Pulmonary artery endothelial cell (primary cell): Measurements from ENCODE around the gene PASK. TPM values are rescaled to one million over a fixed set of nuclear protein-coding genes. Genes with fewer than 3 reads are reported as not detected.
"Not testable (repeated sequence)": the region's sequence is repeated elsewhere in the genome, so short reads cannot be mapped to it uniquely, and the experiment has no call there.

ENCODE experiments used
- DNase-seq: peaks from one replicate; pipeline ENCODE4 v3.0.0-alpha.2; 2011; ENCODE audit warnings: low read depth, low spot score
- total RNA-seq: library from RNA; depleted of rRNA; stranded (reverse); fragments of >200 nt; gene quantifications from 2 replicates; pipeline ENCODE4 v1.2.3, GENCODE V29; 2014

PASK gene
- total RNA-seq: 5.5 and 10.5 TPM in 2 replicates

DNA sequence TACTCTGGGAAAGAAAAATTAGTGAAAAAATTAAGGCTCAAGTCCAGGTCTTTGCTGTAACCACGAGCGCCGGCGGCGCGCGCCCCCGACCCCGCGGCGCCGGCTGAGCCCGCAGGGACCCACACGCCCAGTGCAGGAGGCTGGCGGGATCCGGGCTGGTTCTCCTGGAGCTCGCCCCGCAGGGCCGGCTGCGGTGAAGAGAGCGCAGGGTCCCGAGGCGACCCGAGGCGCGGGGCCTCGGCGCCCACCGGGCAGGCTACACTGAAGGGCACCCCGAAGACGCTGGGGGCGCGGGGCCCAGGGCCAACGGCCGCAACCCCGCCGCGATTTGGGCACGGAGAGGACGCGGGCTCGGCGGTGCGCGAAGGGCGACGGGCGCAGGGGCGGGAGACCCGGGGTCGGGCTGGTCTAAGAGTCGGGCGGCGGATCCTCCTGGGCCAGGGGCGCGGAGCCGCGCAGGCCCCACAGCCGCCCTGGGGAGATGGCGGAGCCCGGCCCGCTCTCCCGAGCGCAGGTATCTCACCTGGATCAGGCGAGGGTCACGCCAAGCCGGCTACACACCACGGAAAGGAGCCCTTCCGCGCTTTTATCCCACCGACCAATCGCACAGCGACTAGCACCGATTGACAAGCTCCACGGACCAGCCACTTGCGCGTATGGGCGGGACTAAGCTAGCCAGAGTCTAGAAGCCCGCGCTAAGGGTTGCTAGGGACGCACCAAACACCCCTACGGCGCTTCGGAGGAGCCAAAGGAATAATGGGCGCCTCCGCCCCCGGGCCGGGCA is at the start of gene PASK:
TSS of gene PASK (minus strand) at position 582 of the 784 bp plus-strand sequence. CDS start 6,440 bp downstream, outside the sequence.
- peak; percentile 75 for DNase-seq

DNA sequence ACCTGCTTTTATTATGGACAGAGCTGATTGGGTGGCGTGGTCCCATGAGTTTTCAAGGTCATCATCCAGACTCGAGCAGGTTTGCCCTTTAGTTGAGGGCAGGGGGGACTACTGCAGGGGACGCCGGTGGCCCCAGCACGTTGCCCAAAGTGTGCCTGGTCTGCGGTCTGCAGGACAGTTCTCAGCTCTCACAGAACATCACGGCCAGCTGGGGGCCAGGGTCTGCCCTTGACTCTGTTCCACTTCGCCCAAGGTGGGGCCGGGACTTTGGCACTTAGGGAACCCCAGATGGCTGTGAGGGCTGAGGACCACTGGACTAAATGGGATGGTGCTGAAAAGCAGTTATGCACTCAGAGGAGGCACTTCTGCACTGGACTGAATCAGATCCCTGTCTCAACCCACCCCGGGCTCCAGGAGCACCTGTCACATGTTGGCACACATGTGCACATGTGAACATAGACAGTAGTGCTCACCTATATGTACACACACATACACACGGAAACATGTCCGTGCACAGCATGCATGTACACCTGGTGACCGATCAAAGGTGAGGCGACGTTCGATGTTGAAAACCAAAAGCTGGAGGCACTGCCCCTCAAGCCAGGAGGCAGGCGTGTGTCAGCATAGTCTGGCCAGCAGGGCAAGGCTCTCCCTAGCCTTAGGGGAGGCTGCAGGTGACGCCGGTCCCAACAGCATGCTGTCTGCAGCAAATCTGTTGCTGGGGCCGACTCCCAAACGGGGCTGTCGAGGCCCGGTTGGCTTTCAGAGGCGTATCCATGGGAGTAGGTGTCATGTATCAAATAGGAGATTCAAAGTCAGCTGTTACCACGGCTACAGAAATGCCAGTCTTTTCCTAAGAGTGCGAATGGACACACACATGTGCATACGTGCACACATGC is 49.4 kb upstream of the PASK start:
- DNase-seq: no peak

- DNase-seq: no peak
Observed at GRCh38 chr2:241197947-241198346, 48.7 kb upstream of the PASK start.

DNA sequence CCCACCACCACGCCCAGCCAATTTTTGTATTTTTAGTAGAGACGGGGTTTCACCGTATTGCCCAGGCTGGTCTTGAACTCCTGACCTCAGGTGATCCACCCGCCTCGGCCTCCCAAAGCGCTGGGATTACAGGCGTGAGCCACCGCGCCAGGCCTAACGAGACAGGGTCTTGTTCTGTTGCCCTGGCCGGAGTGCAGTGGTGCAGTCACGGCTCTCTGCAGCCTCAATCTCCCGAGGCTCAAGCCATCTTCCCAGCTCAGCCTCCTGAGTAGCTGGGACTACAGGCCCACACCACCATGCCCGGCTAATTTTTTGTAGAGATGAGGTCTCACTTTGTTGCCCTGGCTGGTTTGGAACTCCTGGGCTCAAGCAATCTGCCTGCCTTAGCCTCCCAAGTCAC is 48.0 kb upstream of the PASK start:
- not testable (repeated sequence) for DNase-seq

DNA sequence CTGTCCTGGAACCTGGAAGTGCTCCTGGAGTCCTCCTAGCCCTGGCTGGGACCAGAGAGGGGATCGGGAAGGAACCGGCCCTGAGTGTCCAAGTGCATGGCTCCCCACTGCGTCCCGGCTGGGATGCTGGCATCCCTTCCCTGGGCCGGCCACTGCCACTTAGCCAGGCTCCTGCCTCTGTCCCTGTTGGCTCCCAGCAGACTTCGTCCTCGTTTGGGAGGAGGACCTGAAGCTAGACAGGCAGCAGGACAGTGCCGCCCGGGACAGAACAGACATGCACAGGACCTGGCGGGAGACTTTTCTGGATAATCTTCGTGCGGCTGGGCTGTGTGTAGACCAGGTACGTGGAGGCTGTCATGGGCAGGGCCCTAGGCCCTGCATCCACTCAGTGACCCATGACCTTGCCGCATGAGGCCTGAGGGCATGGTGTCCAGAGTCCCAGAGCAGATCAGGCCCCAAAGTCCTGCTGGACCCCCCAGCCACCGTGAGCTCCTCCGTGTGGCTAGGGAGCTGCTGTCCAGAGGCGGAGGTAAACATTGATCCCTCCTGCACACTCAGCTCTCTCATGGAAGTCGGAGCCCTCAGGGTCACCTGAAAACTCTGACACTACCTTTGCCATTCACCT is 46.3 kb upstream of the PASK start:
- no peak for DNase-seq

DNA sequence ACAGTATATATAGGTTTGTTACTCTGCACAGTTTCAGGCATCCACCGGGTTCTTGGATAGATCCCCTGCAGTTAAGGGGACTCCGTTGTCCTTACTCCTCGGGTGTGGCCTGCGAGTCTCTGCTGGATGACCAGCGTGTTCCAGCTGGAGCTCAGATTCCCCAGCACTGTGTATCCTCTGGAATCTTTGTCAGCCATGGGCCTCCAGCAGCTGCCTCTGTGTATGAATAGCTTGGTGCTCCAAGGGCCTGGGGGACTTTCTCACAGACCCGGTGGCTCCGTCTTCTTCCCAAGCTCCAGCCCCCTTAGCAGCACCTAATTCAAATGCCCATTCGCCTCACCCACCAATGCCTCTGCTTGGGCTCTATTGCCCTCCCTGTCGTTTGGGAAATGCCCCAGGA is 45.5 kb upstream of the PASK start:
- no peak for DNase-seq

- DNase-seq: no peak
Observed at GRCh38 chr2:241193271-241193670, 44.0 kb upstream of the PASK start.

GRCh38 chr2:241191081-241191480 is 41.8 kb upstream of the PASK start:
- no peak for DNase-seq

GRCh38 chr2:241190291-241190981 is 41.2 kb upstream of the PASK start:
- DNase-seq: no peak

DNA sequence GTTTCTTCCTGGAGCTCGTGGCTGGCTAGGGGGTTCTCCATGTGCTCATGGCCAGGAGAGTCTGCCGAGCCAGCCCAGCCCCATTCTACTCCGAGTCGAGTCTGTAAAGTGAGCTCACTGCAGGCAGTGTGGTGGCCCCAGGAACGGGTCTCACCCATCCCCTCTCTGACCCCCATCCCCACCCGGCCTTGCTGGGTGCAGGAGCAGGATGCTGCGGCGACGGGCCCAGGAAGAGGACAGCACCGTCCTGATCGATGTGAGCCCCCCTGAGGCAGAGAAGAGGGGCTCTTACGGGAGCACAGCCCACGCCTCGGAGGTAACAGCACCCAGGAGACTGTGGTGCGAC is 40.6 kb upstream of the PASK start:
- no peak for DNase-seq

- no peak for DNase-seq
Observed at GRCh38 chr2:241189093-241189855, 40.0 kb upstream of the PASK start.

DNA sequence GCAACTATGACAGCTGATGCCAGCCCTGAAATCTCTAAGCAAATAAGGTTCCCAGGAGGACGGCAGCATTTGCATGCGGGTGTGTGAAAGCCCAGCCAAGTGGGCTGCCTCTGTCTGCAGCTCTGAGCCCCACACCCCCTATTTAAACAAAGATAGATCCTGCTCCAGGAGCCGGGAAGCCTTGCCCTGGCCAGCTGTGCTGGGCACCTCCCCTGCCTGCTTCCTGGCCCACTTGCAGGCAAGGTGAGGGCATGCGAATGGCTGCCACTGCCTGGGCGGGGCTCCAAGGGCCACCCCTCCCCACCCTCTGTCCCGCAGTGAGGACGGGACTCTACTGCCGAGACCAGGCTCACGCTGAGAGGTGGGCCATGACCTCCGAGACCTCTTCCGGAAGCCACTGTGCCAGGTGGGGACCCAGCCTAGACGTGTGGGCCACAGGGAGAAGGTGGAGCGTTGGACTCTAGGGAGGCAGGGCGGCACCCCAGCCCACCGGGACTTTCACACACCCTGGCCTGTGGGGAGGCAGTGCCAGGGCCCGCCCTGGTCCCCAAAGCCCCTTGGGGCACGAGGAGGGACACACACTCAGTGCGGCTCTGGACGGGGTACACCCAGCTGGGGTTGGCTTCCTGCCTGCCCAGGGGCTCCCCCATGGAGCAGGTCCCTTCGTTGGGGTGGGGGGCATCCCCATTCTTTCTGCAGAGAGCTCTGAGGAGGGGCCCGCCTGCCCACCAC is 39.3 kb upstream of the PASK start, which contains the start of gene ANO7:
TSS of gene ANO7 (plus strand) at position 317 of the 732 bp plus-strand sequence. CDS start 1,387 bp downstream, outside the sequence.
- DNase-seq: no peak

DNA sequence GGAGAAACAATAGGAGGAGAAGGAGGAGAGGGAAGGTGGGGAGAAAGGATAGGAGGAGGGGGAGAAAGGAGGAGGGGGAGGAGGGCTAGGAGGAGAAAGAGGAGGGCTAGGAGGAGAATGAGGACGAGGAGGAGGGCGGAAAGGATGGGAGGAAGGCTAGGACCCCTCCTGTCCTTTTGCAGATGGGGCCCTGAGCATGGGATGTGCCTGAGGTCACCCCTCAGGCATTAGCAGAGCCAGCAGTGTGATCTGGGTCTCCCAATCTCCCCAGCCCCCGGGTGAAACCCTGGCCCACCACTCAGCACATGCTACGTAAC is 38.6 kb upstream of the PASK start:
- no peak for DNase-seq

DNA sequence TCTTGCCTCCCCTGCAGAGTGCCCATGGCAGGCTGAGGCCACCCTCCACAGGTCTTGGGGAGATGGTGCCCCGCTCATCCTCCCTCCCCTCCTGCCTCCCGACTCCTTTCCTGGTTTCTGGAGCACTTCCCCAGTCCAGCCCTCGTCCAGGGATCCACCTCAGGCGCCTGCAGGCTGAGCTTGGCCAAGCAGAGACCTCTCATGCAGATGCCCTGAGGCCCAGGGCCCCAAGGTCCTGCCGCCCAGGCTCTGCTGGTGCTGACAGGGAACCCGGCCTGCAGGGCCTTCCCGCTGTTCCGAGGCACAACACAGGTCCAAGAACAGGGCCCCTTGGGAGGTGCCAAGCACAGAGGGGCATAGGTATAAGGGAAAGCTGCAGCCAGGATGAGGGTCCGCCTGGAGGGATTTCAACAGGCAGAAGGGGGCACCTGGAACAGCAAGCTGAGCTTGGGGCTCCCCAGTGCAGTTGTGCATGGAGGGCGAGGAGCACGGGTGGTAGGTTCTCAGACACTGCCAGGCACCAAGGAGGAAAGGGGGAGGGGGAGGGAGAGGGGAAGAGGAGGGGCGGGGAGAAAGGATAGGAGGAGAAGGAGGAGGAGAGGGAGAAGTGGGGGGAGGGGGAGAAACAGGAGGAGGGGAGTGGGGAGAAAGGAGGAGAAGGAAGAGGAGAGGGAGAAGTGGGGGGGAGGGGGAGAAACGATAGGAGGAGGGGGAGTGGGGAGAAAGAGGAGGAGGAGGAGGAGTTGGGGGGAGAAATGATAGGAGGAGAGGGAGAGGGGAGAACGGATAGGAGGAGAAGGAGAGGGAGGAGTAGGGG is 38.0 kb upstream of the PASK start:
- no peak for DNase-seq

DNA sequence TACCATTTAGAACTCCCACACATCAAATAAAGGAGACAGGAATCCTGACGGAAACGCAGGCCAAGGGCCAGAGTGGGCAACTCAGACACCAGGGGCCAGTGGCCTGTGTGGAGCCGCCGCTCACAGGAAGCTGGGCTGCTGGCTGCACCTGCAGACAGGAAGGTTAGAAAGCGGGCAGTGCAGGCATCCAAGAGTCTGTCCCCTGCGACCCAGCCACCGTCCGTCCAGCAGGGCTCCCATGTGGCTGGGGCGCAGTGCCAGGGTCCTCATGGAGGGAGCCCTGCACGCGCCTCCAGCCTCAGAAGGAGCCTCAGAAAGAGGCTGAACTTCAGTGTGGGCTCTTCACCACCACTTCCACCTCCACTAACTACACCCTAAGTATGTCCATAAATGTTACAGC is 36.7 kb upstream of the PASK start:
- no peak for DNase-seq

GRCh38 chr2:241184901-241185300 is 35.6 kb upstream of the PASK start:
- DNase-seq: no peak

DNA sequence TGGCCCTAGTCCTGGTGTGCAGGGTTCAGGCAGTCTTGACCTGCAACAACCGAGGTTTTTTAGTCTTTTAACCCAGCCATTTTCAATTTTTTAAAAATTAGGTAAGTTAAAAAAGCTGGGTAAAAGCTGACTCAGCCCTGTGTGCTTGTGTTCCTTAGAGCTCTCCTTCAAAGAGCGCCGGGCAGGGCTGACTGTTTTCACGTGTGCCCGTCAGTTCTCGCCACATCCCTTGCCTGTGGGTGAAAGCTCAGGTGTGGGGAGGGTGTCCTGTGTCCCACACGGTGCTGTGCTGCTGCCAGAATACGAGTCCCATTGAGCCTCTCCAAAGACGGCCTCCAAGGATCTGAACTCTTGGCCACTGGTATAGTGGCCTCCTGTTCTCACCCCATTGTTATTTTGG is 33.9 kb upstream of the PASK start:
- no peak for DNase-seq

- no peak for DNase-seq
Observed at GRCh38 chr2:241182531-241183133, 33.4 kb upstream of the PASK start.

DNA sequence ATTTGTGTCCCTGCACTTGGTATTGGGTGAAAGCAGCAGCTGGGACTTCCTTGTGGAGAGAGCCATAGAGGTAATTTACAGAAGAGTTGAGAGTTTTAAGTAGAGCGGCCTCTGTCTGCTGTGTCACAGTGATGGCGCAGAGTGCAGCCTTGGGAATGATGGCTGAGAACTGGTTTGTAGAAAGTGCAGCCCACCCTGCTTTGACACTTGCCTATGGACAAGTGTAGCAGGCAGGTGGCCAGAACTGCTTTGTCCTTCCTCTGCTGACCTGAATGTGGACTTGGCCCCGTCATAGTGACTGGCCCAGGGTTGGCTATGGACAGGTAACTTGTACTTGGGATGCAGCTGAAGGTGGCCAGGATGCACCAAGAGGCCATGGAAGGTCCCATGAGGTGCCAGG is 32.9 kb upstream of the PASK start:
- DNase-seq: no peak
